ENCODE results near the gene ELMO1. TPM values are rescaled to one million over a fixed set of nuclear protein-coding genes. Genes with fewer than 3 reads are reported as not detected.

ELMO1 gene
- total and polyA plus RNA-seq, 2 of the 13 experiments (the other 11 are each of a cell fraction or from before 2014, with no cell fraction given) = 0.11 to 0.17 TPM

- no peak for TF ChIP-seq ZNF660 (CRISPR knock-in tag; IDR thresholded peaks at IDR 0.05; ENCODE audit: borderline replicate concordance, low read depth)
- TF ChIP-seq IKZF4 (CRISPR knock-in tag; IDR thresholded peaks at IDR 0.05; ENCODE audit: borderline replicate concordance, low read depth, not compliant biosample characterization) = no peak
Measured at GRCh38 chr7:37089972-37090371, 358.7 kb downstream of the ELMO1 start (continued).

- Histone ChIP-seq H4K20me1 (ENCODE audit: insufficient read depth, low read length) (no peaks in the 10 kb centered on the region), H3K27me3 (ENCODE audit: control insufficient read depth in 1 of 2, insufficient read depth in 2 of 2, low read length in 2 of 2) (no peaks in the 10 kb centered on the region), H2AFZ (ENCODE audit: low read length) (no peak overlapping the region), H3K4me2 (ENCODE audit: low read depth, low read length) (no peak overlapping the region), H3K9ac (ENCODE audit: insufficient read depth, low read depth, low read length) (no peak overlapping the region), H3K36me3 (replicated peaks in 1 of 2; ENCODE audit: control insufficient read depth in 1 of 2, insufficient read depth in 2 of 2, low read length in 2 of 2) (no peaks in the 10 kb centered on the region), H3K4me1 (ENCODE audit: insufficient read depth, low read length) (peaks cover 37% of the 10 kb centered on the region), H3K79me2 (ENCODE audit: insufficient read depth, low read length) (no peaks in the 10 kb centered on the region), H3K9me3 (ENCODE audit: low read length) (no peaks in the 10 kb centered on the region), H3K4me3 (replicated peaks in 1 of 3; ENCODE audit: insufficient read depth in 1 of 3, low read depth in 2 of 3, low read length in 3 of 3) (no peak overlapping the region), H3K27ac (ENCODE audit: extremely low read length, insufficient read depth, low read length) (no peak overlapping the region)
- ATAC-seq (no peak), FAIRE-seq (no peak), DNase-seq (ENCODE audit: low spot score) (no peak)
- peak; percentile 79 for TF ChIP-seq ATF7 (IDR thresholded peaks at IDR 0.05)
- no peak for TF ChIP-seq ATF7 (CRISPR knock-in tag; IDR thresholded peaks at IDR 0.05)
- peak; percentile 26; the same call in 1 of the 2 replicates for TF ChIP-seq CREB1 (IDR thresholded peaks at IDR 0.05)
- TF ChIP-seq CREB1 (CRISPR knock-in tag; IDR thresholded peaks at IDR 0.05) = no peak
- TF ChIP-seq TFE3 (CRISPR knock-in tag; IDR thresholded peaks at IDR 0.05) = no peak
- ChIA-PET POLR2A (no interaction called here), CTCF (ENCODE audit: low intra/inter-chr PET ratio, low total read pairs) (no interaction called here)
- BruUV-seq (replicated peaks) = no TSS peak
- in situ Hi-C loops (cut with HindIII; ENCODE audit: extremely low pct_ligation_motif_present, low pct_unique_long_range_greater_than_20kb) (no loop called here), intact Hi-C loops (cut with micrococcal nuclease; ENCODE audit: unreplicated experiment) (no loop called here)
- WGBS (ENCODE audit: low lambda C conversion rate) = 71% methylated on average over 5 of the region's 5 CpGs
Measured at GRCh38 chr7:37085600-37085999, 363.1 kb downstream of the ELMO1 start.

Measured in HepG2 (cell line).